Gastroesophageal sphincter (tissue), 3 donors: ENCODE data around the gene ZEB1.
"Not testable (repeated sequence)": the region's sequence is repeated elsewhere in the genome, so short reads cannot be mapped to it uniquely, and the experiment has no call there.

Experiments
- POLR2A ChIP-seq, 2 donors: fragments of 450-650 bp; IDR thresholded peaks; one replicate each; pipeline ENCODE4 v1.6.1; 2017; ENCODE audit warnings: antibody characterized with exemption in 2 of 2, mild to moderate bottlenecking in 2 of 2, moderate library complexity in 1 of 2
- POLR2AphosphoS5 ChIP-seq: sonication (generic); formaldehyde crosslinking; IDR thresholded peaks from one replicate; pipeline ENCODE4 v1.6.1; 2017; ENCODE audit warnings: antibody characterized with exemption
- TF ChIP-seq, protein P1 (sequence below), 4 experiments: fragments of 200-600 bp in 2 of 4; fragments of 450-650 bp in 2 of 4; sonication (generic) in 1 of 4; IDR thresholded peaks; one replicate each; pipeline ENCODE4 v1.5.1; 2017 to 2019; ENCODE audit warnings: antibody characterized with exemption in 4 of 4, mild to moderate bottlenecking in 2 of 4, moderate library complexity in 2 of 4

DNA sequence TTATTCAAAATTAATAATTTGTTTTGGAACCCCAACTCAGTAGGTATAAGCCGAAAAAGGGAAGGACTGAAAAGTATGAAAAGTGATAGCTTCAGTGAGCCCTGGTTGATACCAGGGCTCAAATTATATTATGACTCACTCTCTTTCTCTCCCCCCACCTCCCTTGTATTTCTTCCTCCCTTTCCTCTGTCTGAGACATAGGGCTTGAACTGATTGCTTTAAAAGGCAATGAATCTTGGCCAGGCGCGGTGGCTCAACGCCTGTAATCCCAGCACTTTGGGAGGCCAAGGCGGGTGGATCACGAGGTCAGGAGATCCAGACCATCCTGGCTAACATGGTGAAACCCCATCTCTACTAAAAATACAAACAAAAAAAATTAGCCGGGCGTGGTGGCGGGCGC, 108.3 kb downstream of the ZEB1 start:
- TF ChIP-seq, protein P1, sequence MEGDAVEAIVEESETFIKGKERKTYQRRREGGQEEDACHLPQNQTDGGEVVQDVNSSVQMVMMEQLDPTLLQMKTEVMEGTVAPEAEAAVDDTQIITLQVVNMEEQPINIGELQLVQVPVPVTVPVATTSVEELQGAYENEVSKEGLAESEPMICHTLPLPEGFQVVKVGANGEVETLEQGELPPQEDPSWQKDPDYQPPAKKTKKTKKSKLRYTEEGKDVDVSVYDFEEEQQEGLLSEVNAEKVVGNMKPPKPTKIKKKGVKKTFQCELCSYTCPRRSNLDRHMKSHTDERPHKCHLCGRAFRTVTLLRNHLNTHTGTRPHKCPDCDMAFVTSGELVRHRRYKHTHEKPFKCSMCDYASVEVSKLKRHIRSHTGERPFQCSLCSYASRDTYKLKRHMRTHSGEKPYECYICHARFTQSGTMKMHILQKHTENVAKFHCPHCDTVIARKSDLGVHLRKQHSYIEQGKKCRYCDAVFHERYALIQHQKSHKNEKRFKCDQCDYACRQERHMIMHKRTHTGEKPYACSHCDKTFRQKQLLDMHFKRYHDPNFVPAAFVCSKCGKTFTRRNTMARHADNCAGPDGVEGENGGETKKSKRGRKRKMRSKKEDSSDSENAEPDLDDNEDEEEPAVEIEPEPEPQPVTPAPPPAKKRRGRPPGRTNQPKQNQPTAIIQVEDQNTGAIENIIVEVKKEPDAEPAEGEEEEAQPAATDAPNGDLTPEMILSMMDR (IDR thresholded peaks at IDR 0.05), result not testable (repeated sequence)
- TF ChIP-seq POLR2A (IDR thresholded peaks at IDR 0.05); POLR2AphosphoS5: not testable (repeated sequence)
